NCI-H2227 (cell line): Measurements from ENCODE around the gene TNFSF12.
"Not testable (repeated sequence)": the region's sequence is repeated elsewhere in the genome, so short reads cannot be mapped to it uniquely, and the experiment has no call there.

Experiments used
- DNase-seq: peaks from one replicate; lab custom pipeline; 2025; ENCODE audit not compliant: unreplicated experiment; lab: John Stamatoyannopoulos, UW

Gene TNFSF12

GRCh38 chr17:7583253-7584109 is 34.6 kb downstream of the TNFSF12 start, which contains the start of gene MPDU1:
Gene MPDU1, plus strand, starts transcription at chr17:7583852. Its CDS starts 11 bp downstream, at chr17:7583863.
- DNase-seq = peak; percentile 96

GRCh38 chr17:7586673-7587419 is 38.0 kb downstream of the TNFSF12 start:
- DNase-seq = peak; percentile 9

- no peak for DNase-seq
Observed at GRCh38 chr17:7587420-7588151, 38.7 kb downstream of the TNFSF12 start.

GRCh38 chr17:7588553-7589203 is 39.8 kb downstream of the TNFSF12 start:
- DNase-seq = no peak

GRCh38 chr17:7589204-7589868 is 40.5 kb downstream of the TNFSF12 start:
- peak; percentile 20 for DNase-seq

GRCh38 chr17:7589891-7590691 is 41.2 kb downstream of the TNFSF12 start, which contains the start of gene SOX15:
Gene SOX15, minus strand, starts transcription at chr17:7590094. Its CDS starts 418 bp downstream, at chr17:7589676.
- no peak for DNase-seq

GRCh38 chr17:7590743-7591142 is 41.9 kb downstream of the TNFSF12 start:
- DNase-seq = no peak

GRCh38 chr17:7591596-7591995 is 42.7 kb downstream of the TNFSF12 start:
- no peak for DNase-seq

GRCh38 chr17:7592422-7593021 is 43.7 kb downstream of the TNFSF12 start:
- no peak for DNase-seq

GRCh38 chr17:7593296-7593695 is 44.4 kb downstream of the TNFSF12 start:
- DNase-seq = no peak

GRCh38 chr17:7597561-7597960 is 48.7 kb downstream of the TNFSF12 start:
- DNase-seq = not testable (repeated sequence)

- no peak for DNase-seq
Observed at GRCh38 chr17:7606280-7606679, 57.4 kb downstream of the TNFSF12 start.
